ENCODE measurements around the gene MYPOP.

- TF ChIP-seq POLR2A (IDR thresholded peaks at IDR 0.05; ENCODE audit: low read length), result no peak
- no peak for TF ChIP-seq GATA1 (IDR thresholded peaks at IDR 0.05; ENCODE audit: low read depth, low read length)
Measured at GRCh38 chr19:45931055-45931454, 28.6 kb upstream of the MYPOP start.

Data from erythroblast (primary cell).